Gastrocnemius medialis (tissue), 4 donors: Measurements from ENCODE around the gene FGR.

ENCODE experiments used
- POLR2A ChIP-seq, 2 donors: fragments of 450-650 bp; IDR thresholded peaks; one replicate each; pipeline ENCODE4 v1.6.1; 2017; ENCODE audit warnings: antibody characterized with exemption in 2 of 2, mild to moderate bottlenecking in 2 of 2, moderate library complexity in 2 of 2
- TF ChIP-seq, protein P1 (sequence below), 5 experiments: fragments of 450-650 bp in 3 of 5; fragments of 200-600 bp in 2 of 5; sonication (generic) in 2 of 5; IDR thresholded peaks in 4 of 5; conservative IDR thresholded peaks in 1 of 5; 1 replicate in 4 of 5; 2 replicates in 1 of 5; pipeline ENCODE4 v1.5.1; 2016 to 2019; ENCODE audit warnings: antibody characterized with exemption in 5 of 5, mild to moderate bottlenecking in 3 of 5, moderate library complexity in 3 of 5

DNA sequence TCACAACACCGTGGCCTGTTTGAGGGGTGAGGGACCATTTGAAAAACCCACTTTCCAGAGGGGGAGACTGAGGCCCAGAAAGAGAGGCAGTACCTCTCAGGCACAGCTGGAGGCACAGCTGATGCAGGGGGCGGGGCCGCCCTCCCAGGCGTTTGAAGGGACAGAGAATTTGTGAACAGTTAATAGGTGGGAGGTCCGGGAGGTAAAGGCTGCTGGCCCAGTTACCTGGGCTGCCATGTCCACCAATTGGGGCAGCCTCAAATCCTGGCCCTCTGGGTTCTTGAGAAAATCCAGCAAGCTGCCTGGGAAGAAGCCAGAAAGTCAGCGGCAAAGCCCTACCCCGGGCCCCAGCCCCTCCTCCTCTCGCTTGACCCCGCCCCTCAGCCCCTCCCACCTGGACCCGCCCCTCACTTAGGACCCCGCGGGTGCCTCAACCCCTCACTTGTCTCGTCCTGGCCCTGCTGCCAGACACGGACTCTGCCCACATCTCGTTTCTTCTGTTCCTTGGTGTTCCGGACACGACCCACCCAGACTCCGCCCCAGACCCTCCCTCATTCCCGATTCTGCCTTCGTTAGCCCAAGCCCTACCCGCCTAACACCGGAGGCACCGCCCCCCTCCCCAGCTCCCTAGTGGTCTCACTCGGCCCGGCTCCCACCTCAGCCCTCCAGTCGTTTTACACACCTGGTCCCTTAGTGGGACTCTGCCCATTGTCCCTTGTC is 20.2 kb downstream of the FGR start:
- TF ChIP-seq, protein P1, sequence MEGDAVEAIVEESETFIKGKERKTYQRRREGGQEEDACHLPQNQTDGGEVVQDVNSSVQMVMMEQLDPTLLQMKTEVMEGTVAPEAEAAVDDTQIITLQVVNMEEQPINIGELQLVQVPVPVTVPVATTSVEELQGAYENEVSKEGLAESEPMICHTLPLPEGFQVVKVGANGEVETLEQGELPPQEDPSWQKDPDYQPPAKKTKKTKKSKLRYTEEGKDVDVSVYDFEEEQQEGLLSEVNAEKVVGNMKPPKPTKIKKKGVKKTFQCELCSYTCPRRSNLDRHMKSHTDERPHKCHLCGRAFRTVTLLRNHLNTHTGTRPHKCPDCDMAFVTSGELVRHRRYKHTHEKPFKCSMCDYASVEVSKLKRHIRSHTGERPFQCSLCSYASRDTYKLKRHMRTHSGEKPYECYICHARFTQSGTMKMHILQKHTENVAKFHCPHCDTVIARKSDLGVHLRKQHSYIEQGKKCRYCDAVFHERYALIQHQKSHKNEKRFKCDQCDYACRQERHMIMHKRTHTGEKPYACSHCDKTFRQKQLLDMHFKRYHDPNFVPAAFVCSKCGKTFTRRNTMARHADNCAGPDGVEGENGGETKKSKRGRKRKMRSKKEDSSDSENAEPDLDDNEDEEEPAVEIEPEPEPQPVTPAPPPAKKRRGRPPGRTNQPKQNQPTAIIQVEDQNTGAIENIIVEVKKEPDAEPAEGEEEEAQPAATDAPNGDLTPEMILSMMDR (IDR thresholded peaks at IDR 0.05 in 4 of 5, conservative IDR thresholded peaks at IDR 0.05 in 1 of 5), result no peak
- no peak for TF ChIP-seq POLR2A (IDR thresholded peaks at IDR 0.05)
